Mesenteric fat pad (tissue), 1 donor: Measurements from ENCODE around the gene UGT1A3. TPM values are rescaled to one million over a fixed set of nuclear protein-coding genes. Genes with fewer than 3 reads are reported as not detected.
A peak's percentile ranks its signal among the peaks of the same experiment; 100 is the strongest.

Experiments used
- DNase-seq: peaks from one replicate; pipeline ENCODE4 v3.0.0-alpha.2; 2020; ENCODE audit warnings: low spot score
- total RNA-seq: library from RNA; stranded (reverse); fragmentation: NEBNext Ultra II Directional; extraction: Animal tissue kit (Norgen Biotek cat#: 25700); gene quantifications from one replicate; pipeline ENCODE4 v1.2.1, GENCODE V29; 2021
- donor health status: DM: yes; HTN: yes; CAD: no.

The UGT1A3 gene
- total RNA-seq, 1 donor from 2014 or later: not detected

DNA sequence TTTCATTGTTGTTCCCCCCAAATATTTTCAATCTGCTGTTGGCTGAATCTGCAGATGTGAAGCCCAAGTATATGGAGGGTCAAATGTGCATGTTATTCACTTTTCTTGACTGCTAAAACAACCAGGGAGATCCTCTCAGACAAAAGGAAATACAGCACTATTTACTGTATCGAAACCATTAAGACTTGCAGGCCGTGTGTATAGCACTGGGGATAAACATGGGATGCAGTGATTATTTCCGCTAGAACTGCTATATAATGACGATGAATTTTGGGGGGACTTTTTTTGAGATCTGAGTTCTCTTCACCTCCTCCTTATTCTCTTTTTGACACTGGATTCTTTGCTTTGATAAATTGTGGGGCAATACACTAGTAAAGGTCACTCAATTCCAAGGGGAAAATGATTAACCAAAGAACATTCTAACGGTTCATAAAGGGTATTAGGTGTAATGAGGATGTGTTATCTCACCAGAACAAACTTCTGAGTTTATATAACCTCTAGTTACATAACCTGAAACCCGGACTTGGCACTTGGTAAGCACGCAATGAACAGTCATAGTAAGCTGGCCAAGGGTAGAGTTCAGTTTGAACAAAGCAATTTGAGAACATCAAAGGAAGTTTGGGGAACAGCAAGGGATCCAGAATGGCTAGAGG is 27.7 kb downstream of the UGT1A3 start:
- DNase-seq: no peak

GRCh38 chr2:233758141-233758540 is 29.3 kb downstream of the UGT1A3 start:
- DNase-seq: no peak

DNA sequence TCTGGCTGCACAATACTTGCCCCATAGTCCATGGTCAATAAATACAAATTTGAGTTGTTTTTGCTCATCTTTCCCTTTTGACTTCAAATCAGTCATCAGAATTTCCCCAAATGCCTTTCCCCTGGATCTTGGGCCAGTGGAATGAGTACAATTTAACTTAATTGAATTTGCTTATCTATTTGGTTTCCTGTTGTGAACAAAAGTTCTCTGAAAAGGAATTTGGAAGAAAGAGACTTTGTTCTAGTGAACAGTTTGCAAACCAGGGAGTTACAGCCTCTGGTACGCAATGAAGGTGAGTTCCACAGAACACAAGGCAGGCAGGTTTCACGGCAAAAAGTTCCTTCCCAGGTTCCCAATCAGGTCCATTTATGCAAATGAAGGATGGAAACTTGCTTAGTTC is 30.0 kb downstream of the UGT1A3 start:
- no peak for DNase-seq

DNA sequence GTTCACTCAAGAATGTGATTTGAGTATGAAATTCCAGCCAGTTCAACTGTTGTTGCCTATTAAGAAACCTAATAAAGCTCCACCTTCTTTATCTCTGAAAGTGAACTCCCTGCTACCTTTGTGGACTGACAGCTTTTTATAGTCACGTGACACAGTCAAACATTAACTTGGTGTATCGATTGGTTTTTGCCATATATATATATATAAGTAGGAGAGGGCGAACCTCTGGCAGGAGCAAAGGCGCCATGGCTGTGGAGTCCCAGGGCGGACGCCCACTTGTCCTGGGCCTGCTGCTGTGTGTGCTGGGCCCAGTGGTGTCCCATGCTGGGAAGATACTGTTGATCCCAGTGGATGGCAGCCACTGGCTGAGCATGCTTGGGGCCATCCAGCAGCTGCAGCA is 31.2 kb downstream of the UGT1A3 start, which contains the start of gene UGT1A1:
Gene UGT1A1, plus strand, starts transcription at position 228 of the 400 bp plus-strand sequence. Its CDS starts 18 bp downstream, at position 246.
- DNase-seq: no peak

GRCh38 chr2:233761040-233761769 is 32.4 kb downstream of the UGT1A3 start:
- DNase-seq: no peak

DNA sequence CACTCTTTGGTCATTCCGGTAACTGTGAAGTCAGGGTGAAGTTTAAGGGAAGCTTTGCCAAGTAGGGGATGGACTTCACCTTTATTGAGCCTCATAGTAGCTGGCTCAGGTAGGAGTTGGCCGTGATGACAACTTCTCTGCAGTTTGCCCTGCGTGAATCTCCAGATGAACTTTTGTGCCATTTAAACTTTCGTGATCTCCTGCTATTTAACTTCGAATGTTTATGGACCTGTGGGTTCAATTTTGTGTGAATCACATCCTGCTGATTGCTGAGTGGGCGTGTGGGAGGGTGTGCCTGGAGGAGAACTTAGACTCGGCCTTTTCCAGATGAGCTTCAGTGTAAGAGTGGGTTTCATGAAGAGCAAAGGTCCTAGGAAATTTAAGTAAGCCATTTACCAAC is 35.4 kb downstream of the UGT1A3 start:
- no peak for DNase-seq

DNA sequence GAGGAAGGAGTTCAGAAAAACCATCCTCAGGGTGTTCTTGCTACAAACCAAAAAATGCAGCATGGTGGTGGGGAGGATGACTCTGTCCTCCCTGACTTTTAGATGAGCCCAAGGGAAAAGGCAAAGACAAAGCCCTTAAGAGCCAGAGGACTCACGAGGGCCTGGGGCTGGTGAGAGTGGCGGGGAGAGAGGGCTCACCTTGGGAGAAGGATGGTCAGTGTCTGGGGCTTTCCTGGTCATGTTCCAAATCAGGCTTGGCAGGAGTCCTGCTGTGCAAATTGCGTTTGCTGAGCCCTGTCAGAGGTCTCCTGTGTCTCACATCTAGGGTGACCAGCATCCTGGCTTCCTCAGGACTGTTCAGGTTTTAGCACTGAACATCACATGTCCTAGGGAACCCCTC is 35.9 kb downstream of the UGT1A3 start:
- DNase-seq: no peak

DNA sequence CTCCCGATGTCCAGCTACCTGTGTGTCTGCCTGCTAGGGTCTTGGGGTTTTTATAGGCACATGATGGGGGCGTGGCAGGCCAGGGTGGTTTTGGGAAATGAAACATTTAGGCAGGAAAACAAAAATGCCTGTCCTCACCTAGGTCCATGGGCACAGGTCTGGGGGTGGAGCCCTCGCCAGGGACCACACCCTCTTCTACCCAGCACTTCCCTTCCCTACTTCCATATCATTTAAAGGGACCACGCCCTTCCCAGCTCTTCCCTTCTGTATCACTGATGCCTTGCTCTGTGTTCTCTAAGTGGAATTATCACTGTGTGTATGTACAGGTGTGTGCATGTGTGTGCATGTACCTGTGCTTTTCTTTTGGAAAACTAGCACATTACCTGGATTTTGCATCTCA is 37.6 kb downstream of the UGT1A3 start:
- DNase-seq: no peak

GRCh38 chr2:233768076-233768475 is 39.2 kb downstream of the UGT1A3 start:
- no peak for DNase-seq

- DNase-seq: no peak
Measured at GRCh38 chr2:233769260-233769659, 40.4 kb downstream of the UGT1A3 start.

GRCh38 chr2:233772153-233772552 is 43.3 kb downstream of the UGT1A3 start:
- DNase-seq: no peak

DNA sequence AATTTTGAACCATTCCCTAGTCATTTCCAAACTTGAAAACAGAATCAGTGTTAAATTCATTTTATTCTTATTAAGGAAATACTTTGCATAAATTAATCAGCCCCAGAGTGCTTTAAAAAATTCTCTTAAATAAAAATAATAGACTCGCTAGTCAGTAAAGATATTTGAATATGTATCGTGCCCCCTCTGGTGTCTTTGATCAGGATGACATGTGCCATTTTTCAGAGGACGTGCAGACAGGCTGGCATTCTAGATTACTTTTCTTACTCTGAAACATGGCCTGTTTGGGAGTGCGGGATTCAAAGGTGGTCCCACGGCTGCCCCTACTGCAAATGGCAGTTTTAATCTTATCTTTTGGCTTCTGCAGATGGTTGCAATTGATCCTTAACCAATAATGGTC is 43.7 kb downstream of the UGT1A3 start:
- no peak for DNase-seq

DNA sequence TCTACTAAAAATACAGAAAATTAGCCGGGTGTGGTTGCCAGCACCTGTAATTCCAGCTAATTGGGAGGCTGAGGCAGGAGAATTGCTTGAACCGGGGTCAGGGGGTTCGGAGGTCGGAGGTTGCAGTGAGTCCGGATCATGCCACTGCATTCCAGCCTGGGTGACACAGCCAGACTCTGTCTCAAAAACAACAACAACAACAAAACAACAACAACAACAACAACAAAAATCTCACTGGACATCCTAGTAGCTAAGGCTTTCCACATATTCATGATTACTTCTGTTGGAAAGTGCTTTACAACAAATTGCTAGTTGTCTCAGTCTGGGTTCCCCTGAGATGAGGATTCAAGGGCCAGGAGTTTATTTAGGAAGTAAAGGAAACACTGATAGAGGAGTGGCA is 45.0 kb downstream of the UGT1A3 start:
- no peak for DNase-seq

DNA sequence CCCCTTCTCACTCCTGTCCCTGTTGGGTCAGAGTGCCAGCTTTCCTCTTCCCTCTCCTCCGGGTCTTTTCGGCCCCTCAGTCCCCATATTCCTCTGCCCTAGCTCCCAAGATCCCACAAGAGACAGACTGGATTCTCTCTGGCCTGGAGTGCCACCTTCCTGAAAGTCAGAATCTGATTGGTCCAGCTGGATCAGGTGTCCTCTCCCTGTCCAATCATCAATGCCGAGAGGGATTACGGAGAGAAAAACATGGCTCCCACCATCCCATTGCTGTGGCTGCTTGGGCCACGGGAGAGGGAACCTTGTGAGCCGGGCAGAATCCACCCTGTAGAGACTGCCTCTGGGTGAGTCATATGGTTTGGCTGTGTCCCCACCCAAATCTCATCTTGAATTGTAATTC is 46.6 kb downstream of the UGT1A3 start:
- no peak for DNase-seq

GRCh38 chr2:233778030-233778429 is 49.2 kb downstream of the UGT1A3 start, which contains the start of gene MROH2A:
Gene MROH2A (plus strand): TSS chr2:233778330. CDS start chr2:233779359, 1,029 bp downstream.
- DNase-seq: no peak

DNA sequence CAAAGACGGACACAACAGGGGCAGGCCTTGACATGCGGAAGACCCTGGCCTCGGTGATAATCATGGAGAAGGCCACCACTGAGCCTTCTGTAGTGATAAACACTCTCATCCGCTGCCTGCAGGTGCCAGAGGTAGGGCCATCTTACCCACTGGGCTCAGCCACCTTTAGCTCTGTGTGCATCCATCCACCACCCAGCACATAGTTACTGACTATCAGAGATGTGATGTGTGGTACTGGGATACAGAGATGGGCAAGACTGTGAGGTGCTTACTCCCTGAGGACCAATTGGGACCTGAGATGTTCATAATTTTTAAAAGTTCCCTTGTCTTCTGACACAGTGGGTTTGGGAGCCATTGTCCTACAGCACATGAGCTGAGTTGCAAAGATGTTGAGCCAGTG is 50.9 kb downstream of the UGT1A3 start:
- no peak for DNase-seq

DNA sequence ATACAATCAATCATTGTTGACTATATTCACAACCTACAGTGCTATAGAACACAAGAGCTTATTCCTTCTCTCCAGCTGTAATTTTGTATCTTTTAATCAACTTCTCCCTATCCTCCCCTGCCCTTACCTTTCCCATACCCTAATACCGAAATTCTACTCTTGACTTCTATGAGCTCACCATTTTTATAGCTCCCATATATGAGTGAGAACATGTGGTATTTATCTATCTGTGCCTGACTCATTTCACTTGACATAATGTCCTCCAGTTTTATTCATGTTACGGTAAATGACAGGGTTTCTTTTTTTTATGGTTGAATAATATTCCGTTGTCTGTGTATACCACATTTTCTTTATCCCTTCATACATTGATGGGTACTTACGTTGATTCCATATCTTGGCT is 51.9 kb downstream of the UGT1A3 start:
- DNase-seq: no peak

GRCh38 chr2:233789554-233789953 is 60.7 kb downstream of the UGT1A3 start:
- DNase-seq: peak; percentile 82

GRCh38 chr2:233791151-233791882 is 62.5 kb downstream of the UGT1A3 start:
- DNase-seq: peak; percentile 62

GRCh38 chr2:233791883-233792329 is 63.1 kb downstream of the UGT1A3 start:
- DNase-seq: peak; percentile 51

DNA sequence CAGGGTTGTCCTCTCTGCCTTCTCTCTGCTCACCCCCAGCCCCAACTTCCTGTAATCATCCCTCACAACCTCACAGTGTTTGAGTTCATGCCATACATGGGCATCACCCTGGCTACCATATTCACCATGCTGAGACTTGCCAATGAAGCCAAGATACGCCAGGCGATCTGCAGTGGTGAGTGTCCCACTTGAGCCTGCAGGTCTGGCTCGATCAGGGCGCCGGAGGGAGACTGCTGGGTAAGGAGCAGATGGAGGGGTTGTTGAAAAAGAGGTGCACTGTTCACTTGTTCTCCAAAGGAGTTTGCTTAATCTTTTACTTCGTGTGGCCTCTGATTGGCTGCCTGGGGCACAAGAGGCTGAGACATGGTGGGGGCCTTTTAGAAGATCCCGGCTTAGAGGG is 63.9 kb downstream of the UGT1A3 start:
- DNase-seq: peak; percentile 39
